Measurements from ENCODE around the gene CDH13. TPM values are rescaled to one million over a fixed set of nuclear protein-coding genes. Genes with fewer than 3 reads are reported as not detected.

CDH13 gene
- polyA plus RNA-seq, 1 donor from 2014 or later: 3.2 TPM

DNA sequence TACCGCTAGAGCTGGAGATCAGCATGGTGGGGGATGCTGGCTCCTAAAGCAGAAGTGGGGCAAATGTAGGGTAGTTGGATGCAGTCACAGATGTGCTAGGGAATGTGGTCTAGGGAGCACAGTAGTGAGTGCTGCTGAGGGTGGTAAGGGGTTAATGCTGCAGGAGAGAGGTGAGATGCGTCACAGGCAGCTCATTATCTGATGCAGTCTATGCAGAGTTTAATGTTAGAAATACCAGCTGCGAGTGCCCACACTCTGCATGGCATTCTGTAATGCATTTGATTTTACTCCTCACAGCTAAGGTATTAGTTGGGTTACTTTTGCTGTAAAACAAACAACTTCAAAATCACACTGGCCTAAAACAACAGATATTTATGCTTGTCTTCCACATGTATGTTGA lies 689.7 kb downstream of the CDH13 start:
- no peak overlapping the region for H3K4me2 ChIP-seq (ENCODE audit: low read length)
- H3K4me3 ChIP-seq (ENCODE audit: low read length): no peak overlapping the region
- no peaks in the 10 kb centered on the region for H4K20me1 ChIP-seq (ENCODE audit: insufficient read depth)
- no peak overlapping the region for H3K27ac ChIP-seq (ENCODE audit: low read length)
- no peaks in the 10 kb centered on the region for H3K9me2 ChIP-seq (ENCODE audit: insufficient read depth, low read length)
- no peaks in the 10 kb centered on the region for H3F3A ChIP-seq (ENCODE audit: insufficient read depth, low read length, poor library complexity, severe bottlenecking)
- H3K36me3 ChIP-seq (ENCODE audit: insufficient read depth, low read length): no peaks in the 10 kb centered on the region
- no peak overlapping the region for H3K9ac ChIP-seq (ENCODE audit: low read length)
- no peak for TF ChIP-seq POLR2AphosphoS5 (IDR thresholded peaks at IDR 0.05)
- no peak for TF ChIP-seq EP300 (conservative IDR thresholded peaks at IDR 0.05; ENCODE audit: poor library complexity, severe bottlenecking)
- TF ChIP-seq MXI1 (conservative IDR thresholded peaks at IDR 0.05; ENCODE audit: poor library complexity, severe bottlenecking): no peak
- TF ChIP-seq TAF1 (IDR thresholded peaks at IDR 0.05; ENCODE audit: low read depth): no peak
- TF ChIP-seq SMC3 (conservative IDR thresholded peaks at IDR 0.05; ENCODE audit: poor library complexity): no peak
- no peak for TF ChIP-seq EZH2 (IDR thresholded peaks at IDR 0.05; ENCODE audit: borderline replicate concordance, insufficient read depth, low read length, poor library complexity, severe bottlenecking)
- TF ChIP-seq CTCF (IDR thresholded peaks at IDR 0.05; ENCODE audit: poor library complexity, severe bottlenecking): no peak
- TF ChIP-seq RAD21 (conservative IDR thresholded peaks at IDR 0.05): no peak
- TF ChIP-seq, protein P1, sequence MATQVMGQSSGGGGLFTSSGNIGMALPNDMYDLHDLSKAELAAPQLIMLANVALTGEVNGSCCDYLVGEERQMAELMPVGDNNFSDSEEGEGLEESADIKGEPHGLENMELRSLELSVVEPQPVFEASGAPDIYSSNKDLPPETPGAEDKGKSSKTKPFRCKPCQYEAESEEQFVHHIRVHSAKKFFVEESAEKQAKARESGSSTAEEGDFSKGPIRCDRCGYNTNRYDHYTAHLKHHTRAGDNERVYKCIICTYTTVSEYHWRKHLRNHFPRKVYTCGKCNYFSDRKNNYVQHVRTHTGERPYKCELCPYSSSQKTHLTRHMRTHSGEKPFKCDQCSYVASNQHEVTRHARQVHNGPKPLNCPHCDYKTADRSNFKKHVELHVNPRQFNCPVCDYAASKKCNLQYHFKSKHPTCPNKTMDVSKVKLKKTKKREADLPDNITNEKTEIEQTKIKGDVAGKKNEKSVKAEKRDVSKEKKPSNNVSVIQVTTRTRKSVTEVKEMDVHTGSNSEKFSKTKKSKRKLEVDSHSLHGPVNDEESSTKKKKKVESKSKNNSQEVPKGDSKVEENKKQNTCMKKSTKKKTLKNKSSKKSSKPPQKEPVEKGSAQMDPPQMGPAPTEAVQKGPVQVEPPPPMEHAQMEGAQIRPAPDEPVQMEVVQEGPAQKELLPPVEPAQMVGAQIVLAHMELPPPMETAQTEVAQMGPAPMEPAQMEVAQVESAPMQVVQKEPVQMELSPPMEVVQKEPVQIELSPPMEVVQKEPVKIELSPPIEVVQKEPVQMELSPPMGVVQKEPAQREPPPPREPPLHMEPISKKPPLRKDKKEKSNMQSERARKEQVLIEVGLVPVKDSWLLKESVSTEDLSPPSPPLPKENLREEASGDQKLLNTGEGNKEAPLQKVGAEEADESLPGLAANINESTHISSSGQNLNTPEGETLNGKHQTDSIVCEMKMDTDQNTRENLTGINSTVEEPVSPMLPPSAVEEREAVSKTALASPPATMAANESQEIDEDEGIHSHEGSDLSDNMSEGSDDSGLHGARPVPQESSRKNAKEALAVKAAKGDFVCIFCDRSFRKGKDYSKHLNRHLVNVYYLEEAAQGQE (IDR thresholded peaks at IDR 0.05; ENCODE audit: borderline replicate concordance): no peak
- no peaks in the 10 kb centered on the region for H3K79me2 ChIP-seq (replicated peaks; ENCODE audit: insufficient read depth, low read length)
- H2AFZ ChIP-seq (ENCODE audit: low read depth, low read length): no peak overlapping the region
- H3K27me3 ChIP-seq (ENCODE audit: insufficient read depth, low read depth, low read length): no peaks in the 10 kb centered on the region
- no peaks in the 10 kb centered on the region for H3K9me3 ChIP-seq (ENCODE audit: low read length)

DNA sequence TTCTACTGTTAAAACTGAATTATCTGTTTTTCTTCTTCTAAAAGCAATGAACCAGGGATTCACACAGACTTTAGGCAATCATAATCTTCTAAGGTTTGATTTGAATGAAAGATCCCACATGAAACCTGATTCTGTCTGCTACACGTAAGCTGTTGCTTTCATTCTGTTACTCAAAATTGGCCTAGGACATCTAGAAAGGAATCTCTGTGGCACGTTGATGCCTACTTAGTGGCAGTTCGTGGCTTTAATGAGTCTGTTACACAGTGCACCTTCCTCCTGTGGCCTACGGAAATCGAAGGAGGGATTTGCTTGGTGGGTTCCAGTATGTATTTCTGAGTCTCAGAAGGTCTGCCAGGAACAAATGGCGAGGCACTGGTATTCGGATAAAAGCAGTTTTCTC lies 691.6 kb downstream of the CDH13 start:
- H3K36me3 ChIP-seq (ENCODE audit: insufficient read depth, low read length): no peaks in the 10 kb centered on the region
- H3K9me3 ChIP-seq (ENCODE audit: low read length): no peaks in the 10 kb centered on the region
- TF ChIP-seq POLR2AphosphoS5 (IDR thresholded peaks at IDR 0.05) (no peak), MXI1 (conservative IDR thresholded peaks at IDR 0.05; ENCODE audit: poor library complexity, severe bottlenecking) (no peak), EZH2 (IDR thresholded peaks at IDR 0.05; ENCODE audit: borderline replicate concordance, insufficient read depth, low read length, poor library complexity, severe bottlenecking) (no peak), SMC3 (conservative IDR thresholded peaks at IDR 0.05; ENCODE audit: poor library complexity) (no peak)
- TF ChIP-seq, protein P1 (IDR thresholded peaks at IDR 0.05; ENCODE audit: borderline replicate concordance): no peak
- no peaks in the 10 kb centered on the region for H3F3A ChIP-seq (ENCODE audit: insufficient read depth, low read length, poor library complexity, severe bottlenecking)
- no peak overlapping the region for H2AFZ ChIP-seq (ENCODE audit: low read depth, low read length)
- H3K4me3 ChIP-seq (ENCODE audit: low read length): no peak overlapping the region
- H3K9ac ChIP-seq (ENCODE audit: low read length): no peak overlapping the region
- no peak overlapping the region for H3K27ac ChIP-seq (ENCODE audit: low read length)
- no peaks in the 10 kb centered on the region for H4K20me1 ChIP-seq (ENCODE audit: insufficient read depth)
- no peak overlapping the region for H3K4me2 ChIP-seq (ENCODE audit: low read length)
- H3K79me2 ChIP-seq (replicated peaks; ENCODE audit: insufficient read depth, low read length): no peaks in the 10 kb centered on the region
- no peaks in the 10 kb centered on the region for H3K9me2 ChIP-seq (ENCODE audit: insufficient read depth, low read length)
- H3K27me3 ChIP-seq (ENCODE audit: insufficient read depth, low read depth, low read length): no peaks in the 10 kb centered on the region

All from neural cell (in vitro differentiated cells).